Hepatocyte (in vitro differentiated cells): Measurements from ENCODE around the gene IKZF1.

ENCODE experiments used
- CTCF ChIP-seq: fragments of 200-600 bp; sonication (generic); IDR thresholded peaks from 2 replicates; pipeline ENCODE4 v1.5.1; 2016; ENCODE audit warnings: antibody characterized with exemption, mild to moderate bottlenecking; ENCODE audit not compliant: poor library complexity
- EZH2 ChIP-seq: fragments of 200-600 bp; sonication (generic); IDR thresholded peaks from 2 replicates; pipeline ENCODE4 v1.6.1; 2016; ENCODE audit warnings: antibody characterized with exemption, mild to moderate bottlenecking, borderline replicate concordance
- EZH2phosphoT487 ChIP-seq: fragments of 200-600 bp; sonication (generic); IDR thresholded peaks from one replicate; pipeline ENCODE4 v1.6.1; 2018; ENCODE audit warnings: antibody characterized with exemption, mild to moderate bottlenecking, low read depth, moderate library complexity; ENCODE audit not compliant: unreplicated experiment, severe bottlenecking

- TF ChIP-seq CTCF (no peak), EZH2 (no peak), EZH2phosphoT487 (no peak)
Observed at GRCh38 chr7:50367100-50367499, 62.6 kb downstream of the IKZF1 start.
